ENCODE results near the gene INF2.

DNA sequence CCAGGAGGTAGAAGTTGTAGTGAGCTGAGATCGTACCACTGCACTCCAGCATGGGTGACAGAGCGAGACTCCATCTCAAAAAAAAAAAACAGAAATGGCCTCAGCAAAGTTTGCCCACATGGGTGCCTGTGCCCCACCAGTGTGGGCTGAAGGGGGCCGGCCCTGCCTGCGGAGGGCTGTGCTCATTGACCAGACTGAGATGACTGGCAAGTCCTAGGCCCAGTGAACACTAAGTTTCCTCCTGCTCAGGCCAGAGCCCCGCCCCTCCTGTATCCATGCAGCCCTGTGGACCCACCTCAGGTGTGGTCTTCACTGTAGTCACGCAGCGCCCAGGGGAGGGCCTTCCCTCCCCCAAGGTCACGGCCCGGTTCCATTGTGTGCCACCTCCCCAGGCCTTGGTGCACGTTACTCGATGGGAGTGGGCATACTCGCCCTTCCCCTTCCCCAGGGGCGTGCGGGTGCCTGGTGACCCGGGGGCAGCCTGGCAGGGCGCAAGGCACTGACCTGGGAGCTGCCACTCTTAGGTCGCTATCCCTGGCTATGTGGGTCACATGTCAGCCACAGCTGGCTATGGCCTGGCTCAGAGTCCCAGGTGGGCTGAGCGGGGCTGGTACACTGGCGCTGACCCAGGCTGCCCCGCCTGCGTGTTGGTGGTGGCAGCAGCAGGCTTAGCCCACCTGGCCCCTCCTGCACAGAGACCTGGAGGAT is 16.1 kb downstream of the INF2 start:
- TF ChIP-seq EZH2 (IDR thresholded peaks at IDR 0.05) = no peak
- TF ChIP-seq, protein P1, sequence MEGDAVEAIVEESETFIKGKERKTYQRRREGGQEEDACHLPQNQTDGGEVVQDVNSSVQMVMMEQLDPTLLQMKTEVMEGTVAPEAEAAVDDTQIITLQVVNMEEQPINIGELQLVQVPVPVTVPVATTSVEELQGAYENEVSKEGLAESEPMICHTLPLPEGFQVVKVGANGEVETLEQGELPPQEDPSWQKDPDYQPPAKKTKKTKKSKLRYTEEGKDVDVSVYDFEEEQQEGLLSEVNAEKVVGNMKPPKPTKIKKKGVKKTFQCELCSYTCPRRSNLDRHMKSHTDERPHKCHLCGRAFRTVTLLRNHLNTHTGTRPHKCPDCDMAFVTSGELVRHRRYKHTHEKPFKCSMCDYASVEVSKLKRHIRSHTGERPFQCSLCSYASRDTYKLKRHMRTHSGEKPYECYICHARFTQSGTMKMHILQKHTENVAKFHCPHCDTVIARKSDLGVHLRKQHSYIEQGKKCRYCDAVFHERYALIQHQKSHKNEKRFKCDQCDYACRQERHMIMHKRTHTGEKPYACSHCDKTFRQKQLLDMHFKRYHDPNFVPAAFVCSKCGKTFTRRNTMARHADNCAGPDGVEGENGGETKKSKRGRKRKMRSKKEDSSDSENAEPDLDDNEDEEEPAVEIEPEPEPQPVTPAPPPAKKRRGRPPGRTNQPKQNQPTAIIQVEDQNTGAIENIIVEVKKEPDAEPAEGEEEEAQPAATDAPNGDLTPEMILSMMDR (IDR thresholded peaks at IDR 0.05) = no peak

All from neural progenitor cell (in vitro differentiated cells).